Esophagus muscularis mucosa (tissue), 4 donors: ENCODE results near the gene TLDC2.

Source experiments
- EP300 ChIP-seq: sonication (generic); formaldehyde crosslinking; IDR thresholded peaks from one replicate; pipeline ENCODE4 v1.6.1; 2017; ENCODE audit warnings: antibody characterized with exemption
- POLR2A ChIP-seq: fragments of 450-650 bp; IDR thresholded peaks from one replicate; pipeline ENCODE4 v1.6.1; 2017; ENCODE audit warnings: antibody characterized with exemption, moderate library complexity, mild to moderate bottlenecking, low read depth
- POLR2AphosphoS5 ChIP-seq, 2 donors: sonication (generic); formaldehyde crosslinking; IDR thresholded peaks; one replicate each; pipeline ENCODE4 v1.6.1; 2017; ENCODE audit warnings: antibody characterized with exemption in 2 of 2
- TF ChIP-seq, protein P1 (sequence below), 3 experiments: fragments of 200-600 bp in 2 of 3; fragments of 450-650 bp in 1 of 3; sonication (generic) in 2 of 3; IDR thresholded peaks; one replicate each; pipeline ENCODE4 v1.5.1; 2017 to 2019; ENCODE audit warnings: antibody characterized with exemption in 3 of 3, mild to moderate bottlenecking in 2 of 3, moderate library complexity in 1 of 3

DNA sequence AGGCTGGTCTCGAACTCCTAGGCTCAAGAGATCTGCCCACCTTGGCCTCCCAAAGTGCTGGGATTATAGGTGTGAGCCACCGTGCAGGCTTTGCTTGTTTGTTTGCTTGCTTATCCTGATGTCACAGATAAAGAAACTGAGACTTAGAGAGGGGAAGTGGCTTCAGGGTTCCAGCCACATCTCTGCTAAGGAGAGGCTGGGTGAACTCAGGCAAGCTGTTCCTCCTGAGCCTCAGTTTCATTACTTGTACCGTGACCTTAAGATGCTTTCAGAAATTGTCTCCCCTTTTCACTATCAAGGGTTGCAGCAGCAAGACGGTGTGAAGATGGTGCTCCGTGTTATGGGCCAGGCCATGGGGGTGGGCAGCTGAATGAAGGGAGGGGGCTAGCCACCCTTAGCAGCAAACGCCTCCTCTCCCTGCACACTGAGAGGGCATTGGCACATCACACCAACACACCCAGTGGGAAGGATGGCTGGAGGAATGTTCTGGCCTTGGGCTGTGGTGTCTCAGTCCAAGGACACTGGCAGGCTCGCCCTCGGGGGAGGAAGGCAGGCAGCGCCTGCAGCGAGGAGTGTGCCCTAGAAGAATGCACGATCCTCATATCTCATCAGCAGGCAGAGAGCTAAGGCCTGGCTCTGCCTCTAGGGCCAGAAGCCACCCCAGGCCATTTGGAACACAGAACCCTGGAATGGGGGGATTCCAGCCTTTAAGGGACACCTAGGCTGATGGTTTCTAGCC is 48.2 kb upstream of the TLDC2 start:
- TF ChIP-seq POLR2A (no peak), POLR2AphosphoS5 (IDR thresholded peaks at IDR 0.05) (no peak), EP300 (no peak)
- TF ChIP-seq, protein P1, sequence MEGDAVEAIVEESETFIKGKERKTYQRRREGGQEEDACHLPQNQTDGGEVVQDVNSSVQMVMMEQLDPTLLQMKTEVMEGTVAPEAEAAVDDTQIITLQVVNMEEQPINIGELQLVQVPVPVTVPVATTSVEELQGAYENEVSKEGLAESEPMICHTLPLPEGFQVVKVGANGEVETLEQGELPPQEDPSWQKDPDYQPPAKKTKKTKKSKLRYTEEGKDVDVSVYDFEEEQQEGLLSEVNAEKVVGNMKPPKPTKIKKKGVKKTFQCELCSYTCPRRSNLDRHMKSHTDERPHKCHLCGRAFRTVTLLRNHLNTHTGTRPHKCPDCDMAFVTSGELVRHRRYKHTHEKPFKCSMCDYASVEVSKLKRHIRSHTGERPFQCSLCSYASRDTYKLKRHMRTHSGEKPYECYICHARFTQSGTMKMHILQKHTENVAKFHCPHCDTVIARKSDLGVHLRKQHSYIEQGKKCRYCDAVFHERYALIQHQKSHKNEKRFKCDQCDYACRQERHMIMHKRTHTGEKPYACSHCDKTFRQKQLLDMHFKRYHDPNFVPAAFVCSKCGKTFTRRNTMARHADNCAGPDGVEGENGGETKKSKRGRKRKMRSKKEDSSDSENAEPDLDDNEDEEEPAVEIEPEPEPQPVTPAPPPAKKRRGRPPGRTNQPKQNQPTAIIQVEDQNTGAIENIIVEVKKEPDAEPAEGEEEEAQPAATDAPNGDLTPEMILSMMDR (IDR thresholded peaks at IDR 0.05) = no peak
